A172 (cell line): ENCODE data around the gene ANXA3. TPM values are rescaled to one million over a fixed set of nuclear protein-coding genes. Genes with fewer than 3 reads are reported as not detected.
A peak's percentile ranks its signal among the peaks of the same experiment; 100 is the strongest.

Experiments used
- DNase-seq: peaks from one replicate; pipeline ENCODE4 v3.0.0-alpha.2; 2015; ENCODE audit warnings: low spot score
- total RNA-seq: library from RNA; depleted of rRNA; stranded (reverse); fragments of >200 nt; shearing (Covaris generic); gene quantifications from 2 replicates; pipeline ENCODE4 v1.2.3, GENCODE V29; 2014

Gene ANXA3
- total RNA-seq, 1 experiment from 2014 or later: 135 TPM

GRCh38 chr4:78611215-78611558 lies 59.6 kb downstream of the ANXA3 start:
- DNase-seq: no peak

- peak; percentile 19 for DNase-seq
Observed at GRCh38 chr4:78612398-78613178, 61.0 kb downstream of the ANXA3 start.

GRCh38 chr4:78613522-78614321 lies 62.2 kb downstream of the ANXA3 start:
- no peak for DNase-seq

GRCh38 chr4:78616046-78616498 lies 64.5 kb downstream of the ANXA3 start:
- no peak for DNase-seq

- DNase-seq: no peak
Observed at GRCh38 chr4:78618436-78618835, 66.9 kb downstream of the ANXA3 start.

GRCh38 chr4:78621395-78621794 lies 69.8 kb downstream of the ANXA3 start:
- no peak for DNase-seq

GRCh38 chr4:78622253-78622979 lies 70.8 kb downstream of the ANXA3 start:
- DNase-seq: peak; percentile 48

- DNase-seq: no peak
Observed at GRCh38 chr4:78624048-78624447, 72.5 kb downstream of the ANXA3 start.

GRCh38 chr4:78625073-78625472 lies 73.5 kb downstream of the ANXA3 start:
- no peak for DNase-seq

- DNase-seq: no peak
Observed at GRCh38 chr4:78627046-78627965, 75.7 kb downstream of the ANXA3 start.

GRCh38 chr4:78627966-78628678 lies 76.6 kb downstream of the ANXA3 start:
- DNase-seq: no peak

- DNase-seq: no peak
Observed at GRCh38 chr4:78629991-78630541, 78.5 kb downstream of the ANXA3 start.

- DNase-seq: no peak
Observed at GRCh38 chr4:78630615-78631014, 79.0 kb downstream of the ANXA3 start.

GRCh38 chr4:78634011-78634664 lies 82.6 kb downstream of the ANXA3 start:
- no peak for DNase-seq

GRCh38 chr4:78638337-78639172 lies 87.0 kb downstream of the ANXA3 start:
- no peak for DNase-seq

- no peak for DNase-seq
Observed at GRCh38 chr4:78640714-78641113, 89.1 kb downstream of the ANXA3 start.

- DNase-seq: no peak
Observed at GRCh38 chr4:78642934-78643333, 91.4 kb downstream of the ANXA3 start.

GRCh38 chr4:78644063-78644691 lies 92.6 kb downstream of the ANXA3 start:
- DNase-seq: no peak
